Smooth muscle cell (in vitro differentiated cells): Measurements from ENCODE around the gene LSM14B. TPM values are rescaled to one million over a fixed set of nuclear protein-coding genes. Genes with fewer than 3 reads are reported as not detected.

ENCODE experiments used
- DNase-seq: peaks from one replicate; lab custom pipeline; 2025; ENCODE audit not compliant: unreplicated experiment; lab: John Stamatoyannopoulos, UW
- H2AFZ ChIP-seq: fragments of 200-600 bp; sonication (generic); 2 replicates; pipeline ENCODE4 v1.6.0; 2016; ENCODE audit warnings: antibody characterized with exemption, low read depth, mild to moderate bottlenecking
- H3F3A ChIP-seq: fragments of 200-600 bp; sonication (generic); 2 replicates; pipeline ENCODE4 v1.6.0; 2017; ENCODE audit warnings: antibody characterized with exemption, low read depth
- H3K27ac ChIP-seq: fragments of 200-600 bp; sonication (generic); 2 replicates; pipeline ENCODE4 v1.5.1; 2016; ENCODE audit warnings: low read depth, mild to moderate bottlenecking
- H3K27me3 ChIP-seq: fragments of 200-600 bp; sonication (generic); 2 replicates; pipeline ENCODE4 v1.6.1; 2016; ENCODE audit warnings: low read depth, mild to moderate bottlenecking
- H3K36me3 ChIP-seq: fragments of 200-600 bp; sonication (generic); 2 replicates; pipeline ENCODE4 v1.5.1; 2016; ENCODE audit warnings: low read depth
- H3K4me1 ChIP-seq: fragments of 200-600 bp; sonication (generic); 2 replicates; pipeline ENCODE4 v1.5.1; 2016; ENCODE audit warnings: low read depth
- H3K4me2 ChIP-seq: fragments of 200-600 bp; sonication (generic); 2 replicates; pipeline ENCODE4 v1.6.0; 2016; ENCODE audit warnings: mild to moderate bottlenecking
- H3K4me3 ChIP-seq: fragments of 200-600 bp; sonication (generic); 2 replicates; pipeline ENCODE4 v1.5.1; 2016; ENCODE audit warnings: mild to moderate bottlenecking
- H3K79me2 ChIP-seq: fragments of 200-600 bp; sonication (generic); 2 replicates; pipeline ENCODE4 v1.6.0; 2016; ENCODE audit warnings: low read depth, mild to moderate bottlenecking
- H3K9ac ChIP-seq: fragments of 200-600 bp; sonication (generic); 2 replicates; pipeline ENCODE4 v1.6.0; 2016; ENCODE audit warnings: low read depth
- H3K9me3 ChIP-seq: fragments of 200-600 bp; sonication (generic); replicated peaks from 2 replicates; pipeline ENCODE4 v1.5.1; 2016; ENCODE audit warnings: low read depth
- H4K20me1 ChIP-seq: fragments of 200-600 bp; sonication (generic); 2 replicates; pipeline ENCODE4 v1.6.0; 2016; ENCODE audit warnings: low read depth
- WGBS: methylation state at CpG from one replicate; pipeline ENCODE4 v1.1.7; 2016; ENCODE audit warnings: low lambda C conversion rate; 5-methylcytosine and 5-hydroxymethylcytosine counted together
- polyA plus RNA-seq: library from polyadenylated mRNA; unstranded; fragments of >200 nt; fragmentation: Nextera tagmentation; extraction: Ambion mirVana; gene quantifications from 2 replicates; pipeline ENCODE4 v1.2.1, GENCODE V29; 2016
- total RNA-seq: library from RNA; depleted of rRNA; stranded (reverse); fragments of >200 nt; gene quantifications from 2 replicates; pipeline ENCODE4 v1.2.3, GENCODE V29; 2014
- TF ChIP-seq, protein P1 (sequence below): fragments of 200-600 bp; sonication (generic); IDR thresholded peaks from 2 replicates; pipeline ENCODE4 v1.5.1; 2017; ENCODE audit warnings: borderline replicate concordance, mild to moderate bottlenecking, antibody characterized with exemption; ENCODE audit not compliant: insufficient read depth, poor library complexity, severe bottlenecking

Gene LSM14B
- total and polyA plus RNA-seq, 2 experiments from 2014 or later, result 5.6 to 21.5 TPM

- H3K79me2 ChIP-seq, result peaks cover 5% of the 10 kb centered on the region
- no peak for DNase-seq
- no peaks in the 10 kb centered on the region for H3K4me1 ChIP-seq
- no peaks in the 10 kb centered on the region for H3K9me3 ChIP-seq
- TF ChIP-seq, protein P1, sequence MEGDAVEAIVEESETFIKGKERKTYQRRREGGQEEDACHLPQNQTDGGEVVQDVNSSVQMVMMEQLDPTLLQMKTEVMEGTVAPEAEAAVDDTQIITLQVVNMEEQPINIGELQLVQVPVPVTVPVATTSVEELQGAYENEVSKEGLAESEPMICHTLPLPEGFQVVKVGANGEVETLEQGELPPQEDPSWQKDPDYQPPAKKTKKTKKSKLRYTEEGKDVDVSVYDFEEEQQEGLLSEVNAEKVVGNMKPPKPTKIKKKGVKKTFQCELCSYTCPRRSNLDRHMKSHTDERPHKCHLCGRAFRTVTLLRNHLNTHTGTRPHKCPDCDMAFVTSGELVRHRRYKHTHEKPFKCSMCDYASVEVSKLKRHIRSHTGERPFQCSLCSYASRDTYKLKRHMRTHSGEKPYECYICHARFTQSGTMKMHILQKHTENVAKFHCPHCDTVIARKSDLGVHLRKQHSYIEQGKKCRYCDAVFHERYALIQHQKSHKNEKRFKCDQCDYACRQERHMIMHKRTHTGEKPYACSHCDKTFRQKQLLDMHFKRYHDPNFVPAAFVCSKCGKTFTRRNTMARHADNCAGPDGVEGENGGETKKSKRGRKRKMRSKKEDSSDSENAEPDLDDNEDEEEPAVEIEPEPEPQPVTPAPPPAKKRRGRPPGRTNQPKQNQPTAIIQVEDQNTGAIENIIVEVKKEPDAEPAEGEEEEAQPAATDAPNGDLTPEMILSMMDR, result no peak
- no peak overlapping the region for H3K9ac ChIP-seq
- 92% methylated on average over 25 of the region's 25 CpGs for WGBS
- peaks cover 20% of the 10 kb centered on the region for H3F3A ChIP-seq
- H3K27me3 ChIP-seq, result no peaks in the 10 kb centered on the region
- no peak overlapping the region for H2AFZ ChIP-seq
- H3K27ac ChIP-seq, result no peak overlapping the region
- H3K4me3 ChIP-seq, result no peak overlapping the region
- peaks cover 68% of the 10 kb centered on the region for H4K20me1 ChIP-seq
- peaks cover 3% of the 10 kb centered on the region for H3K36me3 ChIP-seq
- H3K4me2 ChIP-seq, result no peak overlapping the region
Measured at GRCh38 chr20:62131560-62132320, 9.5 kb downstream of the LSM14B start.

DNA sequence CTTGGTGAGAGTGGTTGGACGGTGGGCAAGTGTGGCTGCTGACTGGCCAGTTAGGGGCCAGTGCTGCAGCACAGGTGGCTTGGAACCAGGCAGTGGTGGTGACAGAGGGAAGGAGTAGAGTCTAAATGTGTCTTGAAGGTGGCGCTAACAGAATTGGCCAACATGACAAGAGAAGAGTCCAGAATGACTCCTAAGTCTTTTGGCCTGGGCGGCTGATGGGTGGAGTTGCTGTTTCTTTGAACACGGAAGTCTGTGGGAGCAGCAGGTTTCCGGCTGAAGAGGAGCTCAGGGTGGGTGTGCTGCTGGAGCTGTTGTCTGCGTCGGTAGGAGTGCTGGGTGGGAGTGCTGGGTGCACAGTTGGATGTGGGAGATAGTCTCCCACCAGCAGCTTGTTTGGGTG, 10.1 kb downstream of the LSM14B start:
- peaks cover 5% of the 10 kb centered on the region for H3K79me2 ChIP-seq
- TF ChIP-seq, protein P1, result no peak
- H4K20me1 ChIP-seq, result peaks cover 70% of the 10 kb centered on the region
- no peaks in the 10 kb centered on the region for H3K27me3 ChIP-seq
- no peak overlapping the region for H3K27ac ChIP-seq
- no peak for DNase-seq
- WGBS, result 92% methylated on average over 7 of the region's 7 CpGs
- H3K4me1 ChIP-seq, result no peaks in the 10 kb centered on the region
- H3F3A ChIP-seq, result peaks cover 26% of the 10 kb centered on the region
- H3K36me3 ChIP-seq, result peaks cover 3% of the 10 kb centered on the region
- H3K4me3 ChIP-seq, result no peak overlapping the region
- H3K9ac ChIP-seq, result no peak overlapping the region
- no peaks in the 10 kb centered on the region for H3K9me3 ChIP-seq
- H2AFZ ChIP-seq, result no peak overlapping the region
- H3K4me2 ChIP-seq, result no peak overlapping the region

- Histone ChIP-seq H3K4me2 (no peak overlapping the region), H3K4me3 (no peak overlapping the region), H2AFZ (no peak overlapping the region), H4K20me1 (peaks cover 70% of the 10 kb centered on the region), H3K27me3 (no peaks in the 10 kb centered on the region), H3F3A (peaks cover 34% of the 10 kb centered on the region), H3K4me1 (no peaks in the 10 kb centered on the region), H3K9me3 (no peaks in the 10 kb centered on the region), H3K79me2 (peaks cover 5% of the 10 kb centered on the region), H3K36me3 (peaks cover 3% of the 10 kb centered on the region), H3K27ac (no peak overlapping the region), H3K9ac (no peak overlapping the region)
- TF ChIP-seq, protein P1, result no peak
- WGBS, result 93% methylated on average over 29 of the region's 29 CpGs
- no peak for DNase-seq
Measured at GRCh38 chr20:62133051-62133845, 11.0 kb downstream of the LSM14B start.
